ENCODE data around the gene GRID2. TPM values are rescaled to one million over a fixed set of nuclear protein-coding genes. Genes with fewer than 3 reads are reported as not detected.

Gene GRID2
- polyA plus RNA-seq, 1 experiment = not detected

GRCh38 chr4:92461732-92462131 is 158.0 kb downstream of the GRID2 start:
- no peak overlapping the region for H3K4me3 ChIP-seq (ENCODE audit: low read depth, low read length)
- POLR2A ChIA-PET = no interaction called here
- no peak for DNase-seq (ENCODE audit: low read depth)
- no peak for TF ChIP-seq CTCF (IDR thresholded peaks at IDR 0.05; ENCODE audit: insufficient read depth, low read depth, low read length)
- no peaks in the 10 kb centered on the region for H3K27me3 ChIP-seq (ENCODE audit: control insufficient read depth, insufficient read depth, low read length)
- CTCF ChIA-PET = no interaction called here
- no peaks in the 10 kb centered on the region for H3K36me3 ChIP-seq (ENCODE audit: control insufficient read depth, insufficient read depth, low read length)

GRCh38 chr4:92477298-92477697 is 173.5 kb downstream of the GRID2 start:
- Histone ChIP-seq H3K27me3 (ENCODE audit: control insufficient read depth, insufficient read depth, low read length) (no peaks in the 10 kb centered on the region), H3K36me3 (ENCODE audit: control insufficient read depth, insufficient read depth, low read length) (no peaks in the 10 kb centered on the region), H3K4me3 (ENCODE audit: low read depth, low read length) (no peak overlapping the region)
- ChIA-PET POLR2A (no interaction called here), CTCF (no interaction called here)
- DNase-seq (ENCODE audit: low read depth) = no peak
- no peak for TF ChIP-seq CTCF (IDR thresholded peaks at IDR 0.05; ENCODE audit: insufficient read depth, low read depth, low read length)

GRCh38 chr4:92483341-92483740 is 179.6 kb downstream of the GRID2 start:
- CTCF ChIA-PET = no interaction called here
- H3K36me3 ChIP-seq (ENCODE audit: control insufficient read depth, insufficient read depth, low read length) = no peaks in the 10 kb centered on the region
- POLR2A ChIA-PET = no interaction called here

GRCh38 chr4:92488496-92488895 is 184.7 kb downstream of the GRID2 start:
- no peak for TF ChIP-seq CTCF (IDR thresholded peaks at IDR 0.05; ENCODE audit: insufficient read depth, low read depth, low read length)
- POLR2A ChIA-PET = no interaction called here
- Histone ChIP-seq H3K36me3 (ENCODE audit: control insufficient read depth, insufficient read depth, low read length) (no peaks in the 10 kb centered on the region), H3K27me3 (ENCODE audit: control insufficient read depth, insufficient read depth, low read length) (no peaks in the 10 kb centered on the region), H3K4me3 (ENCODE audit: low read depth, low read length) (no peak overlapping the region)
- CTCF ChIA-PET = no interaction called here
- no peak for DNase-seq (ENCODE audit: low read depth)

More at GRCh38 chr4:92483341-92483740, 179.6 kb downstream of the GRID2 start:
- no peak overlapping the region for H3K4me3 ChIP-seq (ENCODE audit: low read depth, low read length)
- TF ChIP-seq CTCF (IDR thresholded peaks at IDR 0.05; ENCODE audit: insufficient read depth, low read depth, low read length) = no peak
- DNase-seq (ENCODE audit: low read depth) = no peak
- H3K27me3 ChIP-seq (ENCODE audit: control insufficient read depth, insufficient read depth, low read length) = no peaks in the 10 kb centered on the region

- no peak for DNase-seq (ENCODE audit: low read depth)
- ChIA-PET CTCF (no interaction called here), POLR2A (no interaction called here)
- Histone ChIP-seq H3K4me3 (ENCODE audit: low read depth, low read length) (no peak overlapping the region), H3K36me3 (ENCODE audit: control insufficient read depth, insufficient read depth, low read length) (no peaks in the 10 kb centered on the region), H3K27me3 (ENCODE audit: control insufficient read depth, insufficient read depth, low read length) (no peaks in the 10 kb centered on the region)
- TF ChIP-seq CTCF (IDR thresholded peaks at IDR 0.05; ENCODE audit: insufficient read depth, low read depth, low read length) = no peak
Measured at GRCh38 chr4:92497141-92497540, 193.4 kb downstream of the GRID2 start.

All from BJ (cell line).